NT2/D1 (cell line): Measurements from ENCODE around the gene AK9.

Source experiments
- SUZ12 ChIP-seq: IDR thresholded peaks from 2 replicates; pipeline ENCODE4 v1.6.1; 2011; ENCODE audit not compliant: insufficient read length, insufficient read depth; ENCODE audit errors: extremely low read depth
- YY1 ChIP-seq: IDR thresholded peaks from 2 replicates; pipeline ENCODE4 v1.6.1; 2011; ENCODE audit not compliant: insufficient read length, insufficient read depth
- ZNF274 ChIP-seq: IDR thresholded peaks from 2 replicates; pipeline ENCODE4 v1.6.1; 2011; ENCODE audit warnings: mild to moderate bottlenecking, low read depth, low read length

- TF ChIP-seq YY1 = no peak
- no peak for TF ChIP-seq SUZ12
- TF ChIP-seq ZNF274 = no peak
Measured at GRCh38 chr6:109465772-109466171, 225.2 kb downstream of the AK9 start.
